Right lobe of liver (tissue), 4 donors: ENCODE measurements around the gene YPEL4.
A peak's percentile ranks its signal among the peaks of the same experiment; 100 is the strongest.

Experiments
- POLR2A ChIP-seq: fragments of 450-650 bp; IDR thresholded peaks from one replicate; pipeline ENCODE4 v1.6.1; 2017; ENCODE audit warnings: antibody characterized with exemption, mild to moderate bottlenecking
- TF ChIP-seq, protein P1 (sequence below), 4 donors: fragments of 200-600 bp in 3 of 4; fragments of 450-650 bp in 1 of 4; IDR thresholded peaks; one replicate each; pipeline versions ENCODE4 v1.5.1 to v1.8.0; 2016 to 2022; ENCODE audit warnings: antibody characterized with exemption in 4 of 4, mild to moderate bottlenecking in 2 of 4
- donor health status: DM: no; HTN: no; CAD: no.
- donor health status: DM: no; HTN: no; CAD: no.
- donor health status: DM: no; HTN: yes; CAD: no.

DNA sequence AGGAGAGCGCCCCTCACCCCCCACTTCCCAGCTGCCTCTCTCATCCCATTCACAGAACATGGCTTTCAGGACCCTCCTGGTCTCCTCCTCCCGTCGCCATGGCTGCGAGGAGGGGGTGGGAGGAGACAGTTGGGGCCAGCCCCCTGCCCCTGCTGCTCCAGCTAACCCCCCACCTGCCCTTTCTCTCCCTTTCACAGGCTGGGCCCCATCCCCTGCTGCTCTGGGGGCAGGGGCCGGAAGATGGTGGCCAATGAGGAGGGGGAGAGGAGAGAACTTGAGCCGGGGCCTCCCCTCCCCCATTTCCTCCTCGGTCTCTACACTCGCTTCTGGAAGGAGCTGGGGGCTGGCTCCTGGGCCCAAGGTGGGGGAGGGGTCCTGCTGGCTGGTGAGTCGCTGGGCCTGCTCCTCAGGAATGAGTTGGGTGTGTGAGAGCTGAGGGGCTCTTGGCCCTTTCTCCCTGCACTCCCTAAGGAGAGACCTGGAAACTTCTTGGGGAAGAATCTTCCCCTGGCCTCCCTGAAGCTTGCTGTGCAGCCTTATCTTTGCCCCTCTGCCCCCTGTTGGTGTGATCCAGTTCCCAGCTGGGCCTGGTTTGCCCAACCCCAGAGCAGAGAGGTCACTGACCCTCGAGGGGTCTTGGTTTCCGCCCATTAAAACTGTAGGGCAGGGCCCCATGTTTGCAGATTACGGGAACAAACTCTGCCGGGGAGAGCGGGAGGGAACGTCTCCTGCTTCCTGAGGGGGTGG is 10.2 kb downstream of the YPEL4 start:
- TF ChIP-seq, protein P1, sequence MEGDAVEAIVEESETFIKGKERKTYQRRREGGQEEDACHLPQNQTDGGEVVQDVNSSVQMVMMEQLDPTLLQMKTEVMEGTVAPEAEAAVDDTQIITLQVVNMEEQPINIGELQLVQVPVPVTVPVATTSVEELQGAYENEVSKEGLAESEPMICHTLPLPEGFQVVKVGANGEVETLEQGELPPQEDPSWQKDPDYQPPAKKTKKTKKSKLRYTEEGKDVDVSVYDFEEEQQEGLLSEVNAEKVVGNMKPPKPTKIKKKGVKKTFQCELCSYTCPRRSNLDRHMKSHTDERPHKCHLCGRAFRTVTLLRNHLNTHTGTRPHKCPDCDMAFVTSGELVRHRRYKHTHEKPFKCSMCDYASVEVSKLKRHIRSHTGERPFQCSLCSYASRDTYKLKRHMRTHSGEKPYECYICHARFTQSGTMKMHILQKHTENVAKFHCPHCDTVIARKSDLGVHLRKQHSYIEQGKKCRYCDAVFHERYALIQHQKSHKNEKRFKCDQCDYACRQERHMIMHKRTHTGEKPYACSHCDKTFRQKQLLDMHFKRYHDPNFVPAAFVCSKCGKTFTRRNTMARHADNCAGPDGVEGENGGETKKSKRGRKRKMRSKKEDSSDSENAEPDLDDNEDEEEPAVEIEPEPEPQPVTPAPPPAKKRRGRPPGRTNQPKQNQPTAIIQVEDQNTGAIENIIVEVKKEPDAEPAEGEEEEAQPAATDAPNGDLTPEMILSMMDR (IDR thresholded peaks at IDR 0.05) = peak in 1 of 4 donors; percentile 5
- no peak for TF ChIP-seq POLR2A
